Measurements from ENCODE around the gene RANBP9. TPM values are rescaled to one million over a fixed set of nuclear protein-coding genes. Genes with fewer than 3 reads are reported as not detected.

Gene RANBP9
- total and polyA plus RNA-seq, 2 of the 13 experiments (the other 11 are each of a cell fraction or from before 2014, with no cell fraction given), result 26.6 to 30.6 TPM

DNA sequence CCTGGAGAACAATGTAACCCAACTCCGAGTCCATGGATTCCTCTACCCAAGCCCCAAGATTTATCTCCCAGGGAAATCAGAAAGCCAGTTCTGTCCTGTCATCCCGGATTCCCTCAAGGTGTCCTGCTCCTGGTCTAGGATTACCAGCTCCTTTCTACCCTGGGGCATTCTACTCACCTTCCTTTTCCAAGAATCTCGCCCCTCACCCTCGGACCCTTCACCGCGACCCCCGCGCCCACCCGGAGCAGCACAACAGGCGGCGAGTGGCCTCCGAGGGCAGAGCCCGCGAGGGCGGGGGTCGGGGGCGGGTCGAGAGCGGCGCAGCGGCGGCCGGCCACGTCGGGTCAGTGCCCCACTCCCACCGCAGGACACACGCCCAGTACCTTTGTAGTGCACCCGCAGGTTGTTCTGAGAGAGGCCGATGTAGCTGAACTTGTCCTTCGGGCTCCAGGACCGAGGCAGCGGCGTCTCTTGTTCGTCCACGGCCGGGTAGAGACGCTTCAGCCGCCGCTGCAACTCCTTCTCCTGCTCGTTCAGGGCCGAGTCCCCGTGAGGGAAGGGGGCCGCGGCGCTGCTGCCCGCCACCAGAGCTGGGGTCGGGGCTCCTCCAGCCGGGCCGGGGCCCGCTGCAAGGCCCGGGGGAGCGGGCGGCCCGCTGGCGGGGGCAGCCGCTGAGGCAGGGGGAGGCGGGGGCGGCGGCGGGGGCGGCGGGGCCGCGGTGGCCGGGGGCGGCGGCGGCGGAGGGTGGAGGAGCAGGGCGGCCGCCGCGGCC lies 897 bp downstream of the RANBP9 start (continued):
- TF ChIP-seq, protein P1, sequence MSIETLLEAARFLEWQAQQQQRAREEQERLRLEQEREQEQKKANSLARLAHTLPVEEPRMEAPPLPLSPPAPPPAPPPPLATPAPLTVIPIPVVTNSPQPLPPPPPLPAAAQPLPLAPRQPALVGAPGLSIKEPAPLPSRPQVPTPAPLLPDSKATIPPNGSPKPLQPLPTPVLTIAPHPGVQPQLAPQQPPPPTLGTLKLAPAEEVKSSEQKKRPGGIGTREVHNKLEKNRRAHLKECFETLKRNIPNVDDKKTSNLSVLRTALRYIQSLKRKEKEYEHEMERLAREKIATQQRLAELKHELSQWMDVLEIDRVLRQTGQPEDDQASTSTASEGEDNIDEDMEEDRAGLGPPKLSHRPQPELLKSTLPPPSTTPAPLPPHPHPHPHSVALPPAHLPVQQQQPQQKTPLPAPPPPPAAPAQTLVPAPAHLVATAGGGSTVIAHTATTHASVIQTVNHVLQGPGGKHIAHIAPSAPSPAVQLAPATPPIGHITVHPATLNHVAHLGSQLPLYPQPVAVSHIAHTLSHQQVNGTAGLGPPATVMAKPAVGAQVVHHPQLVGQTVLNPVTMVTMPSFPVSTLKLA (IDR thresholded peaks at IDR 0.05), result no peak
- TF ChIP-seq, protein P2, sequence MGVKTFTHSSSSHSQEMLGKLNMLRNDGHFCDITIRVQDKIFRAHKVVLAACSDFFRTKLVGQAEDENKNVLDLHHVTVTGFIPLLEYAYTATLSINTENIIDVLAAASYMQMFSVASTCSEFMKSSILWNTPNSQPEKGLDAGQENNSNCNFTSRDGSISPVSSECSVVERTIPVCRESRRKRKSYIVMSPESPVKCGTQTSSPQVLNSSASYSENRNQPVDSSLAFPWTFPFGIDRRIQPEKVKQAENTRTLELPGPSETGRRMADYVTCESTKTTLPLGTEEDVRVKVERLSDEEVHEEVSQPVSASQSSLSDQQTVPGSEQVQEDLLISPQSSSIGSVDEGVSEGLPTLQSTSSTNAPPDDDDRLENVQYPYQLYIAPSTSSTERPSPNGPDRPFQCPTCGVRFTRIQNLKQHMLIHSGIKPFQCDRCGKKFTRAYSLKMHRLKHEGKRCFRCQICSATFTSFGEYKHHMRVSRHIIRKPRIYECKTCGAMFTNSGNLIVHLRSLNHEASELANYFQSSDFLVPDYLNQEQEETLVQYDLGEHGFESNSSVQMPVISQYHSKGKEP (CRISPR knock-in tag; IDR thresholded peaks at IDR 0.05), result no peak
- TF ChIP-seq ZBTB38 (CRISPR knock-in tag; IDR thresholded peaks at IDR 0.05), result peak; percentile 33; the same call in 1 of the 2 replicates
- TF ChIP-seq, protein P3, sequence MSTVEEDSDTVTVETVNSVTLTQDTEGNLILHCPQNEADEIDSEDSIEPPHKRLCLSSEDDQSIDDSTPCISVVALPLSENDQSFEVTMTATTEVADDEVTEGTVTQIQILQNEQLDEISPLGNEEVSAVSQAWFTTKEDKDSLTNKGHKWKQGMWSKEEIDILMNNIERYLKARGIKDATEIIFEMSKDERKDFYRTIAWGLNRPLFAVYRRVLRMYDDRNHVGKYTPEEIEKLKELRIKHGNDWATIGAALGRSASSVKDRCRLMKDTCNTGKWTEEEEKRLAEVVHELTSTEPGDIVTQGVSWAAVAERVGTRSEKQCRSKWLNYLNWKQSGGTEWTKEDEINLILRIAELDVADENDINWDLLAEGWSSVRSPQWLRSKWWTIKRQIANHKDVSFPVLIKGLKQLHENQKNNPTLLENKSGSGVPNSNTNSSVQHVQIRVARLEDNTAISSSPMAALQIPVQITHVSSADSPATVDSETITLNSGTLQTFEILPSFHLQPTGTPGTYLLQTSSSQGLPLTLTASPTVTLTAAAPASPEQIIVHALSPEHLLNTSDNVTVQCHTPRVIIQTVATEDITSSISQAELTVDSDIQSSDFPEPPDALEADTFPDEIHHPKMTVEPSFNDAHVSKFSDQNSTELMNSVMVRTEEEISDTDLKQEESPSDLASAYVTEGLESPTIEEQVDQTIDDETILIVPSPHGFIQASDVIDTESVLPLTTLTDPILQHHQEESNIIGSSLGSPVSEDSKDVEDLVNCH (CRISPR knock-in tag; IDR thresholded peaks at IDR 0.05), result no peak
- 0 out of 2 replicates have a peak, but pooled peaks have one; percentile 60 for TF ChIP-seq CREBL2 (CRISPR knock-in tag; IDR thresholded peaks at IDR 0.05; ENCODE audit: borderline replicate concordance)
- TF ChIP-seq HMG20A (CRISPR knock-in tag; IDR thresholded peaks at IDR 0.05; ENCODE audit: borderline replicate concordance), result peak; percentile 26; the same call in 1 of the 2 replicates
- peak; percentile 89 for TF ChIP-seq XRCC5 (optimal IDR thresholded peaks at IDR 0.05; ENCODE audit: low read length)
- peak; percentile 29 for TF ChIP-seq RAD21 (CRISPR knock-in tag; IDR thresholded peaks at IDR 0.05)
- TF ChIP-seq ZMYM2 (CRISPR knock-in tag; IDR thresholded peaks at IDR 0.05), result no peak
- TF ChIP-seq ZNF256 (CRISPR knock-in tag; conservative IDR thresholded peaks at IDR 0.05), result 0 out of 2 replicates have a peak, but pooled peaks have one; percentile 42
- TF ChIP-seq SRF (IDR thresholded peaks at IDR 0.05; ENCODE audit: low read depth, low read length), result no peak
- peak; percentile 77 for TF ChIP-seq ZNF430 (CRISPR knock-in tag; IDR thresholded peaks at IDR 0.05)
- no peak for TF ChIP-seq ZZZ3 (CRISPR knock-in tag; IDR thresholded peaks at IDR 0.05; ENCODE audit: borderline replicate concordance)
- TF ChIP-seq CEBPZ (IDR thresholded peaks at IDR 0.05; ENCODE audit: low read length), result no peak
- TF ChIP-seq MTA1 (CRISPR knock-in tag; IDR thresholded peaks at IDR 0.05; ENCODE audit: borderline replicate concordance), result peak; percentile 67; the same call in 1 of the 2 replicates
- peak; percentile 27; the same call in 1 of the 2 replicates for TF ChIP-seq ETV5 (CRISPR knock-in tag; IDR thresholded peaks at IDR 0.05; ENCODE audit: borderline replicate concordance)
- TF ChIP-seq PBX2 (CRISPR knock-in tag; IDR thresholded peaks at IDR 0.05), result no peak
- TF ChIP-seq GZF1 (CRISPR knock-in tag; IDR thresholded peaks at IDR 0.05), result 0 out of 2 replicates have a peak, but pooled peaks have one; percentile 16
- TF ChIP-seq SCMH1 (CRISPR knock-in tag; IDR thresholded peaks at IDR 0.05; ENCODE audit: borderline replicate concordance), result no peak
